Fibroblast of mammary gland (primary cell): Measurements from ENCODE around the gene ISG20L2.
A peak's percentile ranks its signal among the peaks of the same experiment; 100 is the strongest.

ENCODE experiments used
- DNase-seq: peaks from one replicate; pipeline ENCODE4 v3.0.0-alpha.2; 2010; ENCODE audit warnings: low read depth
- H3K4me3 ChIP-seq: 2 replicates; pipeline ENCODE4 v1.5.1; 2011; ENCODE audit warnings: low read depth, mild to moderate bottlenecking, low read length, moderate library complexity; ENCODE audit not compliant: control insufficient read depth
- TF ChIP-seq, protein P1 (sequence below): conservative IDR thresholded peaks from 2 replicates; pipeline ENCODE4 v1.5.1; 2011; ENCODE audit warnings: low read depth, low read length, inconsistent platforms; ENCODE audit not compliant: control insufficient read depth, insufficient read depth

Gene ISG20L2

DNA sequence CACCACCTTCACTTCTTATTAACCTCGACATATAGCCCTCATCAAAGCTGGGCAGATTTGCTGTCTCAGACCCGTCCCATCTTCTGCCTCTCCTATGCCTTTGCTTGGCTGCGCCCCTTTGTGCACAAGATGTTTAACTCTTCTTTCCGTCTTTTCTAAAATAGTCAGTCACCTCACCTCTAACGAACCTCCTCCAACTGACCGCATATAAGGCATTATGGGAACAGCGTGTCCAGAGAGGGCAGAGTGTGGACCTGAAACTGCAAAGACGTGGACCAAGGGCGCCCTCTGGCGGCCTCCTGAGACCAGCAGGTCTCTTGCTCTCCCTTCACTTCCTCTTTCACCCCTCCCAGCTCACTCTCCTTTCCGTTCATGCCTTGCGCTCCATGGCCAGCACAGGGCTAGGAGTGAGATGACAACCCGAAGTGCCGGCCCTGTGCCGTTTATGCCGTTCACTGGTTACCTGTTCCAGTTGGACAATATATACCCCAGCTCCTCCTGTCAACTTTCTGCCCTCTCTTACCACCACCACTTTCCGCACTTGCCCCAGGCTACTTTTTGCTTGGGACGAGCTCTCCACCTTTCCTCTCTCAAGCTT lies 2.8 kb downstream of the ISG20L2 start:
- peak overlapping the region; percentile 84 for H3K4me3 ChIP-seq
- TF ChIP-seq, protein P1, sequence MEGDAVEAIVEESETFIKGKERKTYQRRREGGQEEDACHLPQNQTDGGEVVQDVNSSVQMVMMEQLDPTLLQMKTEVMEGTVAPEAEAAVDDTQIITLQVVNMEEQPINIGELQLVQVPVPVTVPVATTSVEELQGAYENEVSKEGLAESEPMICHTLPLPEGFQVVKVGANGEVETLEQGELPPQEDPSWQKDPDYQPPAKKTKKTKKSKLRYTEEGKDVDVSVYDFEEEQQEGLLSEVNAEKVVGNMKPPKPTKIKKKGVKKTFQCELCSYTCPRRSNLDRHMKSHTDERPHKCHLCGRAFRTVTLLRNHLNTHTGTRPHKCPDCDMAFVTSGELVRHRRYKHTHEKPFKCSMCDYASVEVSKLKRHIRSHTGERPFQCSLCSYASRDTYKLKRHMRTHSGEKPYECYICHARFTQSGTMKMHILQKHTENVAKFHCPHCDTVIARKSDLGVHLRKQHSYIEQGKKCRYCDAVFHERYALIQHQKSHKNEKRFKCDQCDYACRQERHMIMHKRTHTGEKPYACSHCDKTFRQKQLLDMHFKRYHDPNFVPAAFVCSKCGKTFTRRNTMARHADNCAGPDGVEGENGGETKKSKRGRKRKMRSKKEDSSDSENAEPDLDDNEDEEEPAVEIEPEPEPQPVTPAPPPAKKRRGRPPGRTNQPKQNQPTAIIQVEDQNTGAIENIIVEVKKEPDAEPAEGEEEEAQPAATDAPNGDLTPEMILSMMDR: peak; percentile 99
- peak; percentile 93 for DNase-seq

DNA sequence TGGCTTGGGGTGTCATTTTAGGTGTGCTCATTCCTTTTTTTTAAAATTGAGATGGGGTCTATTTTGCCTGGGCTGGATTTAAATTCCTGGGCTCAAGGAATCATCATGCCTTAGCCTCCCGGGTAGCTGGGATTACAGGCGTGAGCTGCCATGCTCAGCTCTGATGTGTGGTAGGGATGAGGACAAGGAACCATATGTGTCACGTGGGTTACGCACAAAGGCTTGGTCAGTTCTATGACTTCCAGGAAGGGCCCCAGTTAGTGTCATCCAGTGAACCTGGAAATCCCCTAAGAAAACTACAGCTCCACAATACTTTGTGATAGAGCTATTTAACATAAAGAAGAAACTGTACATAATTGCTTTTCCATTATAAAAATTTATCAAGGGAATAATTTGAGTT lies 7.0 kb downstream of the ISG20L2 start:
- TF ChIP-seq, protein P1: no peak
- no peak overlapping the region for H3K4me3 ChIP-seq
- no peak for DNase-seq

DNA sequence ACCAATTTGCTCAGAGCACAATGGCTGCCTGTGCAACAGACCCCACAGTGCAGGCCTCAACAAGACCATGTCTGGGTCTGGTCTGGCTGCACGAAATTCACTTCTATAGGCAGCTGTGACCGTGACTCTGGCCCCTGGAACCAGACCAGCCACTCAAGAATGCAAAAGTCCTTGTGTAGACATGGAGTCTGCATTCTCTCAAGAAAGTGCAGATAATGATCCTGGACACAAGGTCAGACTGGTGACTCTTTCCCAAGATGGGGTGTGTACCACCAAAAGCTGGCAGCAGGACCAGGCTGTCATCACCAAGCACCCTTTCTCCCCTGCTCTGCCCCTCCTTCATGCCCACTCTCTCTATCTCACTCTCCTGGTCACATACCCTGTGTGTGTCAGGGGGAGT lies 7.4 kb downstream of the ISG20L2 start:
- TF ChIP-seq, protein P1: no peak
- H3K4me3 ChIP-seq: no peak overlapping the region
- DNase-seq: no peak

DNA sequence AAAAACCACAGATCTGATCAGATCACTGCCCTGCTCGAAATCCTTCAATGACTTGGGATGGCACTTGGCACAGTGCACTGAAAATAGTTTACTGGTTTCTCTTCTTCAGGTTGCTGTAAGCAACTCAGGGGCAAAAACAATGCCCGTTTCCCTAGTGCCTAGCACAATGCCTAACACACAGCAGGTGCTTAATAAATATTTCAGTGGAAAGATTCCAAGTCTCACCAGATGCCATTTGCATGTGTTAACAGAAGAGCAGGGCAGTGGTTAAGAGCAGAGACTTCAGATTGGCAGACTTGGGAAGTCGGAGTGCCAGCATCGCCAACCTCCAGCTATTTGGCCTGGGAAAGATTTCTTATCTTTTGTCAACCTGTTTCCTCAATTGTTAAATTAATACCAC lies 11.2 kb downstream of the ISG20L2 start:
- no peak for DNase-seq
- TF ChIP-seq, protein P1: no peak
- no peak overlapping the region for H3K4me3 ChIP-seq

DNA sequence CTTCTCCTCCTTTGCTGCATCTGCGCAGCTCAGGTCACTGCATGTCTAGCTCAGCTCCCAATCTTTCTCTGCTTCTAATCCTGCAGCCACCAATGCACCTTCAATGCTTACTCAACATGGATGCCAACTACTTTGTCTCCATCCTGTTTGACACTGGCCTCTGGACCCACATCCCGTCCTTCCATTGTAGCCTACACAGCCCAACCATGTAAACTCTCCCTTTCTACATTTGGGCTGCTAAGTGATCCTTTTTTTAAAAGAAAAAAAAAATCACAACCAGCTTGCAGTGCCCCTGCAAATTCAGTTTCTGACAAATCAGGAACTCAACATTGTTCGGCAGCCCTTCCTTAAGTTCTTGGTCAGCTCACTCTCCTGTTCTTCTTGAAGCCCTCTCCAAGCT lies 13.7 kb downstream of the ISG20L2 start:
- TF ChIP-seq, protein P1: no peak
- DNase-seq: no peak
- H3K4me3 ChIP-seq: no peak overlapping the region

DNA sequence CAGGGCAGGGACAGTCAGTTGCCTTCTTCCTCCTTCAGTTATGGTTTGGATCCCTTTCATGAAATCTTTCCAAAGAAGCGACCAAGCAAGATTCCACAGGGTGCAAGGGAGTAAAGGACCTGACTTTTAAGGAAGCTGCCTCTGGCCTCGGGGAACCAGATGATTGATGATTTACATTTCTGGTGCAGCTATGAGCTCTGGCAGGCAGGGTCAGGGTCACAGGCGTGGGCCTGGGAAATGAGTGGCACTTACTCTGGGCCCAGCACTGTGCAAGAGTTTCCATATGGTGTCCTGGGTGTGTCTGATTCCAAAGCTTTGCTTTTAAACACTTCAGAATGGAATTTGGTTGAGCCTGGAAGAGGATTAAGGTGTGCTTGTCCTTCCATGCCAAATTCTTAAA lies 15.9 kb downstream of the ISG20L2 start:
- TF ChIP-seq, protein P1: no peak
- no peak overlapping the region for H3K4me3 ChIP-seq
- DNase-seq: peak; percentile 55
